ENCODE measurements around the gene AFAP1L1.

Gene AFAP1L1

GRCh38 chr5:149328177-149328576 is 56.5 kb downstream of the AFAP1L1 start:
- no peak for DNase-seq (ENCODE audit: extremely low spot score)
- ChIA-PET CTCF (interaction anchor here (1.1 kb wide), 1 partner anchor 39 kb away, joined by 3 read pairs; no protein-coding TSS in a partner anchor), POLR2A (no interaction called here)
- TF ChIP-seq FOXM1 (IDR thresholded peaks at IDR 0.05; ENCODE audit: borderline replicate concordance) (no peak), PKNOX1 (IDR thresholded peaks at IDR 0.05) (no peak), ELF4 (IDR thresholded peaks at IDR 0.05) (no peak), ARNT (IDR thresholded peaks at IDR 0.05) (no peak), BHLHE40 (IDR thresholded peaks at IDR 0.05; ENCODE audit: borderline replicate concordance) (no peak), ZNF384 (IDR thresholded peaks at IDR 0.05) (no peak), CTBP1 (IDR thresholded peaks at IDR 0.05; ENCODE audit: borderline replicate concordance) (no peak), TARDBP (IDR thresholded peaks at IDR 0.05) (no peak), FOXK2 (IDR thresholded peaks at IDR 0.05) (no peak), SP1 (IDR thresholded peaks at IDR 0.05) (no peak), HDGF (IDR thresholded peaks at IDR 0.05; ENCODE audit: borderline replicate concordance) (no peak), LEF1 (IDR thresholded peaks at IDR 0.05; ENCODE audit: borderline replicate concordance) (no peak), NFRKB (IDR thresholded peaks at IDR 0.05) (no peak), SUZ12 (IDR thresholded peaks at IDR 0.05) (no peak), FOXA1 (IDR thresholded peaks at IDR 0.05) (no peak), L3MBTL2 (conservative IDR thresholded peaks at IDR 0.05) (no peak)

- no peak for DNase-seq (ENCODE audit: extremely low spot score)
- CTCF ChIA-PET, result no interaction called here
- no peak for TF ChIP-seq NFRKB (IDR thresholded peaks at IDR 0.05)
- POLR2A ChIA-PET, result interaction anchor here (1.6 to 3.6 kb wide), 4 partner anchors 9 to 14 kb away, joined by 3 to 24 read pairs (median 12); partner anchors contain the start of gene GRPEL2
Observed at GRCh38 chr5:149333711-149334443, 62.2 kb downstream of the AFAP1L1 start.

GRCh38 chr5:149337736-149338135 is 66.1 kb downstream of the AFAP1L1 start:
- ChIA-PET POLR2A (no interaction called here), CTCF (no interaction called here)
- no peak for DNase-seq (ENCODE audit: extremely low spot score)
- TF ChIP-seq NFRKB (IDR thresholded peaks at IDR 0.05), result no peak
- no peak for TF ChIP-seq FOXK2 (IDR thresholded peaks at IDR 0.05)
- no peak for TF ChIP-seq FOXM1 (IDR thresholded peaks at IDR 0.05; ENCODE audit: borderline replicate concordance)
- TF ChIP-seq HDGF (IDR thresholded peaks at IDR 0.05; ENCODE audit: borderline replicate concordance), result no peak
- no peak for TF ChIP-seq ARNT (IDR thresholded peaks at IDR 0.05)
- TF ChIP-seq ELF4 (IDR thresholded peaks at IDR 0.05), result no peak
- no peak for TF ChIP-seq LEF1 (IDR thresholded peaks at IDR 0.05; ENCODE audit: borderline replicate concordance)
- TF ChIP-seq FOXA1 (IDR thresholded peaks at IDR 0.05), result no peak
- no peak for TF ChIP-seq ZNF384 (IDR thresholded peaks at IDR 0.05)
- no peak for TF ChIP-seq CTBP1 (IDR thresholded peaks at IDR 0.05; ENCODE audit: borderline replicate concordance)
- TF ChIP-seq TARDBP (IDR thresholded peaks at IDR 0.05), result no peak

- ChIA-PET POLR2A (no interaction called here), CTCF (no interaction called here)
- no peak for TF ChIP-seq PKNOX1 (IDR thresholded peaks at IDR 0.05)
- no peak for TF ChIP-seq FOXA1 (IDR thresholded peaks at IDR 0.05)
- TF ChIP-seq SP1 (IDR thresholded peaks at IDR 0.05), result no peak
- TF ChIP-seq LEF1 (IDR thresholded peaks at IDR 0.05; ENCODE audit: borderline replicate concordance), result no peak
- no peak for TF ChIP-seq NFRKB (IDR thresholded peaks at IDR 0.05)
- TF ChIP-seq ELF4 (IDR thresholded peaks at IDR 0.05), result no peak
- no peak for TF ChIP-seq L3MBTL2 (conservative IDR thresholded peaks at IDR 0.05)
- DNase-seq (ENCODE audit: extremely low spot score), result no peak
Observed at GRCh38 chr5:149338364-149338763, 66.7 kb downstream of the AFAP1L1 start.

GRCh38 chr5:149340920-149341319 is 69.3 kb downstream of the AFAP1L1 start:
- no peak for DNase-seq (ENCODE audit: extremely low spot score)
- ChIA-PET POLR2A (interaction anchor here (0.8 to 1.3 kb wide), 2 partner anchors 8 to 17 kb away, joined by 3 read pairs; partner anchors contain the start of gene PCYOX1L), CTCF (interaction anchor here (0.5 kb wide), 1 partner anchor 34 kb away, joined by 4 read pairs; no protein-coding TSS in a partner anchor)
- no peak for TF ChIP-seq SP1 (IDR thresholded peaks at IDR 0.05)
- TF ChIP-seq TARDBP (IDR thresholded peaks at IDR 0.05), result no peak
- TF ChIP-seq NFRKB (IDR thresholded peaks at IDR 0.05), result no peak
- no peak for TF ChIP-seq FOXA1 (IDR thresholded peaks at IDR 0.05)
- TF ChIP-seq PKNOX1 (IDR thresholded peaks at IDR 0.05), result no peak
- no peak for TF ChIP-seq HDGF (IDR thresholded peaks at IDR 0.05; ENCODE audit: borderline replicate concordance)
- no peak for TF ChIP-seq ZNF384 (IDR thresholded peaks at IDR 0.05)
- no peak for TF ChIP-seq ELF4 (IDR thresholded peaks at IDR 0.05)
- no peak for TF ChIP-seq BHLHE40 (IDR thresholded peaks at IDR 0.05; ENCODE audit: borderline replicate concordance)
- no peak for TF ChIP-seq ARNT (IDR thresholded peaks at IDR 0.05)
- no peak for TF ChIP-seq FOXK2 (IDR thresholded peaks at IDR 0.05)
- no peak for TF ChIP-seq FOXM1 (IDR thresholded peaks at IDR 0.05; ENCODE audit: borderline replicate concordance)
- TF ChIP-seq L3MBTL2 (conservative IDR thresholded peaks at IDR 0.05), result no peak
- TF ChIP-seq SUZ12 (IDR thresholded peaks at IDR 0.05), result no peak
- no peak for TF ChIP-seq LEF1 (IDR thresholded peaks at IDR 0.05; ENCODE audit: borderline replicate concordance)
- no peak for TF ChIP-seq CTBP1 (IDR thresholded peaks at IDR 0.05; ENCODE audit: borderline replicate concordance)

GRCh38 chr5:149341876-149342275 is 70.2 kb downstream of the AFAP1L1 start:
- TF ChIP-seq ZNF384 (IDR thresholded peaks at IDR 0.05), result no peak
- no peak for TF ChIP-seq ELF4 (IDR thresholded peaks at IDR 0.05)
- no peak for TF ChIP-seq NFRKB (IDR thresholded peaks at IDR 0.05)
- no peak for TF ChIP-seq ARNT (IDR thresholded peaks at IDR 0.05)
- no peak for TF ChIP-seq TARDBP (IDR thresholded peaks at IDR 0.05)
- TF ChIP-seq L3MBTL2 (conservative IDR thresholded peaks at IDR 0.05), result no peak
- TF ChIP-seq FOXM1 (IDR thresholded peaks at IDR 0.05; ENCODE audit: borderline replicate concordance), result no peak
- no peak for TF ChIP-seq BHLHE40 (IDR thresholded peaks at IDR 0.05; ENCODE audit: borderline replicate concordance)
- TF ChIP-seq SUZ12 (IDR thresholded peaks at IDR 0.05), result no peak
- no peak for TF ChIP-seq FOXA1 (IDR thresholded peaks at IDR 0.05)
- TF ChIP-seq LEF1 (IDR thresholded peaks at IDR 0.05; ENCODE audit: borderline replicate concordance), result no peak
- TF ChIP-seq SP1 (IDR thresholded peaks at IDR 0.05), result no peak
- no peak for TF ChIP-seq FOXK2 (IDR thresholded peaks at IDR 0.05)
- TF ChIP-seq HDGF (IDR thresholded peaks at IDR 0.05; ENCODE audit: borderline replicate concordance), result no peak
- no peak for TF ChIP-seq CTBP1 (IDR thresholded peaks at IDR 0.05; ENCODE audit: borderline replicate concordance)
- TF ChIP-seq PKNOX1 (IDR thresholded peaks at IDR 0.05), result no peak
- DNase-seq (ENCODE audit: extremely low spot score), result no peak
- ChIA-PET CTCF (interaction anchor here (0.6 kb wide), 1 partner anchor 66 kb away, joined by 3 read pairs; no protein-coding TSS in a partner anchor), POLR2A (interaction anchor here (0.8 to 1.3 kb wide), 2 partner anchors 9 to 16 kb away, joined by 3 read pairs; partner anchors contain the start of gene PCYOX1L)
